Measurements from ENCODE around the gene CEP162.
"Not testable (repeated sequence)": the region's sequence is repeated elsewhere in the genome, so short reads cannot be mapped to it uniquely, and the experiment has no call there.

Gene CEP162

DNA sequence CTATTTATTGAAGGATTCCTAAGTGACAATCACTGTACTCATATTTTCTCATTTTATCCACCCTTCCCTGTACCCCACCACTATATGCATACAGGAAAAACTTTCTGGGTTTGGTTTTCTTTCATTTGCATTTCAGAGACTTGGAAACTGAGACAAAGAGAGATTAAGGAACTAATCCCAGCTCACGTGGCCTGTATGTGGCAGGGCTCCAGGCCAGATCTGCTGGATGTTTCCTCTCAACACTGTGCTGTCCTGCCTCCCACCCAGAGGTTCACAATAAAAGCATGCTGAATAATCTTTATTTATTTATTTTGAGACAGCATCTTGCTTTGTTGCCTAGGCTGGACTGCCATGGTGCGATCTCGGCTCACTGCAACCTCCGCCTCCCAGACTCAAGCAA, 50.2 kb downstream of the CEP162 start:
- TF ChIP-seq, protein P1, sequence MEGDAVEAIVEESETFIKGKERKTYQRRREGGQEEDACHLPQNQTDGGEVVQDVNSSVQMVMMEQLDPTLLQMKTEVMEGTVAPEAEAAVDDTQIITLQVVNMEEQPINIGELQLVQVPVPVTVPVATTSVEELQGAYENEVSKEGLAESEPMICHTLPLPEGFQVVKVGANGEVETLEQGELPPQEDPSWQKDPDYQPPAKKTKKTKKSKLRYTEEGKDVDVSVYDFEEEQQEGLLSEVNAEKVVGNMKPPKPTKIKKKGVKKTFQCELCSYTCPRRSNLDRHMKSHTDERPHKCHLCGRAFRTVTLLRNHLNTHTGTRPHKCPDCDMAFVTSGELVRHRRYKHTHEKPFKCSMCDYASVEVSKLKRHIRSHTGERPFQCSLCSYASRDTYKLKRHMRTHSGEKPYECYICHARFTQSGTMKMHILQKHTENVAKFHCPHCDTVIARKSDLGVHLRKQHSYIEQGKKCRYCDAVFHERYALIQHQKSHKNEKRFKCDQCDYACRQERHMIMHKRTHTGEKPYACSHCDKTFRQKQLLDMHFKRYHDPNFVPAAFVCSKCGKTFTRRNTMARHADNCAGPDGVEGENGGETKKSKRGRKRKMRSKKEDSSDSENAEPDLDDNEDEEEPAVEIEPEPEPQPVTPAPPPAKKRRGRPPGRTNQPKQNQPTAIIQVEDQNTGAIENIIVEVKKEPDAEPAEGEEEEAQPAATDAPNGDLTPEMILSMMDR (conservative IDR thresholded peaks at IDR 0.05; ENCODE audit: low read depth, low read length) = no peak
- H3K4me3 ChIP-seq (ENCODE audit: low read length) = no peak overlapping the region
- DNase-seq (ENCODE audit: low read depth) = no peak

DNA sequence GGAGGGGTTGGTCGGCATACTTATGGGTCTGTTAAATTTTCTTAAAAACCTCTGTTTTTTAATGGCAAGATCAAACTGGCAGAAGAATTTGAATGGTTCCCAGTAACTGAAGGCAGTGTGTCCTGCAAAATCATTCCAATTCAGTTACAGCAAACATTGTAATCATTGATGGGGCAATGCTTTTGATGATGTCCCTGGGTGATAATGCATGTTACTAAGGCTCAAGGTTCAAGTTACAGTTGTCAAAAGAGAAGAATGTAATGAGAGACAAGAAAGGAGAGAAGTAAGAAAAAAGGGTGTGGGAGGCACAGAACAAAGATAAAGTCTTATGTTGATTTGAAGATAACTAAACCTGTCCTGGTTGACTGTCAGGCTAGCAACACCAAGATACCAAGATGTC, 54.9 kb downstream of the CEP162 start:
- DNase-seq (ENCODE audit: low read depth) = no peak
- TF ChIP-seq, protein P1 (conservative IDR thresholded peaks at IDR 0.05; ENCODE audit: low read depth, low read length) = no peak
- H3K4me3 ChIP-seq (ENCODE audit: low read length) = no peak overlapping the region

- TF ChIP-seq, protein P1 (conservative IDR thresholded peaks at IDR 0.05; ENCODE audit: low read depth, low read length) = no peak
- no peak for DNase-seq (ENCODE audit: low read depth)
- no peak overlapping the region for H3K4me3 ChIP-seq (ENCODE audit: low read length)
Observed at GRCh38 chr6:84172080-84172479, 55.4 kb downstream of the CEP162 start.

DNA sequence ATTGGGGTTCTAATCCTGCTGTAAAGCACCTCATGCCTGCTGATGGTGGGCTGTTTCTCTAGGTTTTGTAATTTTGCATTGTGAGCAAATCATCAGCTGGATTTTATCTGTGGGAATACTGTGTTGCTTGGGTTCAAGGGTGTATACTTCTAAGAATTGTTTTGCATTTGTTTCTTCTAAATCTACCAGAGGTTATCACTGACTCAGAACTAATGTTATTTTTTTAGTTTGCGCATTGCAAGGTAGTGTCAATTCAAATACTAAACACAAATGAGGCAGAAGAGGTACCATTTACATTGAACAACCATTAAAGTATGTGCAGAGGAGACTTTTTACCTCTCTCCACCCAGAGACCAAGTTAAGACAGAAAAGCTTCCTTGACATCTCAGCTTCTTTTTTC, 60.0 kb downstream of the CEP162 start:
- H3K4me3 ChIP-seq (ENCODE audit: low read length) = no peak overlapping the region
- TF ChIP-seq, protein P1 (conservative IDR thresholded peaks at IDR 0.05; ENCODE audit: low read depth, low read length) = no peak
- no peak for DNase-seq (ENCODE audit: low read depth)

- no peak for DNase-seq (ENCODE audit: low read depth)
- TF ChIP-seq, protein P1 (conservative IDR thresholded peaks at IDR 0.05; ENCODE audit: low read depth, low read length) = no peak
- no peak overlapping the region for H3K4me3 ChIP-seq (ENCODE audit: low read length)
Observed at GRCh38 chr6:84166395-84166794, 61.0 kb downstream of the CEP162 start.

GRCh38 chr6:84164328-84164727, 63.1 kb downstream of the CEP162 start:
- not testable (repeated sequence) for DNase-seq (ENCODE audit: low read depth); H3K4me3 ChIP-seq (ENCODE audit: low read length)

DNA sequence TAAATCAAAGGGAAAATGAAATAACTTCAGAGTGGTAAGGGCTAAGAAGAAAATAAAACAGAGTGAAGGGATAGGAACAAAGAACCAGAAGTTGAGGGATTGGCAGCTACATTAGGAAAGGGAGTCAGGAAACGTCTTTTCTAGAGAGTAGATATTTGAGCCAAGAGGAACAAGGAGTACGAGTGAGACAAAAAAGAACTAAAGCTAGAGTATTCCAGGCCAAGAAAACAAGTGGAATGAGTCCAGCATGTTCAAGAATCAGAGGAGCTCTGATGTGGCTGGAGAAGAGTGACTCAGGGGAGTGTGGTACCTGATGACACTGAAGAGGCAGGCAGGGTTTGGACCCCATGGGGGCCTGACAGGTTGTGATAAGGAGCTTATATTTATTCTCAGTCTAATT, 66.3 kb downstream of the CEP162 start:
- no peak overlapping the region for H3K4me3 ChIP-seq (ENCODE audit: low read length)
- TF ChIP-seq, protein P1 (conservative IDR thresholded peaks at IDR 0.05; ENCODE audit: low read depth, low read length) = no peak
- DNase-seq (ENCODE audit: low read depth) = no peak

DNA sequence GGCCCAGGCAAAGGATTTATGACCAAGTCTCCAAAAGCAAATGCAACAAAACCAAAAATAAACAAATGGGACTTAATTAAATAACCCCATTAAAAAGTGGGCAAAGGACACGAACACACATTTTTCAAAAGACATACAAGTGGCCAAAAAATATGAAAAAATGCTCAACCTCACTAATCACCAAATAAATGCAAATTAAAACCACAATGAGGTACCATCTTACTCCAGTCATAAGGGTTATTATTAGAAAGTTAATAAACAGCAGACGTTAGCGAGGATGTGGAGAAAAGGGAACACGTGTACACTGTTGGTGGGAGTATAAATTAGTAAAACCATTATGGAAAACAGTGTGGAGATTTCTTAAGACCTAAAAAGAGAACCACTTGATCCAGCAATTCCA, 71.1 kb downstream of the CEP162 start:
- no peak overlapping the region for H3K4me3 ChIP-seq (ENCODE audit: low read length)
- TF ChIP-seq, protein P1 (conservative IDR thresholded peaks at IDR 0.05; ENCODE audit: low read depth, low read length) = no peak
- no peak for DNase-seq (ENCODE audit: low read depth)

All from retinal pigment epithelial cell (primary cell).